Measurements from ENCODE around the gene RNF144B.

GRCh38 chr6:18444111-18444510 is 57.0 kb downstream of the RNF144B start:
- TF ChIP-seq CTCF (IDR thresholded peaks at IDR 0.05; ENCODE audit: low read depth, low read length, poor library complexity, severe bottlenecking) (no peak), EZH2phosphoT487 (IDR thresholded peaks at IDR 0.05; ENCODE audit: borderline replicate concordance, low read length) (no peak)
